ENCODE results near the gene NRAS. TPM values are rescaled to one million over a fixed set of nuclear protein-coding genes. Genes with fewer than 3 reads are reported as not detected.

The NRAS gene
- total and polyA plus RNA-seq, 7 donors: 13.0 to 55.5 (median 16.1) TPM

GRCh38 chr1:114700036-114700600 lies 16.5 kb downstream of the NRAS start:
- WGBS, 2 donors: 52 to 76% methylated on average over 4 of the region's 4 CpGs
- Histone ChIP-seq H3K4me3 (no peak overlapping the region), H3K36me3 (no peaks in the 10 kb centered on the region), H3K4me1 (no peaks in the 10 kb centered on the region), H3K27ac (no peak overlapping the region), H3K9me3 (no peaks in the 10 kb centered on the region), H3K27me3 (no peaks in the 10 kb centered on the region)
- TF ChIP-seq CTCF (IDR thresholded peaks at IDR 0.05) (no peak), EP300 (IDR thresholded peaks at IDR 0.05) (no peak), POLR2AphosphoS5 (IDR thresholded peaks at IDR 0.05) (no peak), POLR2A (IDR thresholded peaks at IDR 0.05) (no peak)
- intact Hi-C loops (cut with DNase I): no loop called here
- no peak for DNase-seq

- no peak overlapping the region for H3K4me3 ChIP-seq
- no peaks in the 10 kb centered on the region for H3K9me3 ChIP-seq
- no peak overlapping the region for H3K27ac ChIP-seq
- intact Hi-C loops (cut with DNase I): no loop called here
- no peaks in the 10 kb centered on the region for H3K27me3 ChIP-seq
- DNase-seq: no peak
- H3K4me1 ChIP-seq: no peaks in the 10 kb centered on the region
- TF ChIP-seq CTCF (IDR thresholded peaks at IDR 0.05) (no peak), EP300 (IDR thresholded peaks at IDR 0.05) (no peak)
- H3K36me3 ChIP-seq: no peaks in the 10 kb centered on the region
Measured at GRCh38 chr1:114696810-114697209, 19.8 kb downstream of the NRAS start.

GRCh38 chr1:114695430-114696058 lies 21.0 kb downstream of the NRAS start, which contains the start of gene AMPD1:
AMPD1 (minus strand) TSS chr1:114695546; CDS start chr1:114695471, 75 bp downstream.
- no peaks in the 10 kb centered on the region for H3K4me1 ChIP-seq
- H3K9me3 ChIP-seq: no peaks in the 10 kb centered on the region
- intact Hi-C loops (cut with DNase I): no loop called here
- TF ChIP-seq CTCF (IDR thresholded peaks at IDR 0.05) (no peak), EP300 (IDR thresholded peaks at IDR 0.05) (no peak), POLR2AphosphoS5 (IDR thresholded peaks at IDR 0.05) (no peak), POLR2A (IDR thresholded peaks at IDR 0.05) (no peak)
- DNase-seq: no peak
- H3K4me3 ChIP-seq: no peak within 1 kb of the TSS
- no peak within 1 kb of the TSS for H3K27ac ChIP-seq
- no peaks in the 10 kb centered on the region for H3K27me3 ChIP-seq
- H3K36me3 ChIP-seq: no peaks in the 10 kb centered on the region
- WGBS, 2 donors: 73 to 74% methylated on average over 6 of the region's 6 CpGs

- no peak for TF ChIP-seq POLR2AphosphoS5 (IDR thresholded peaks at IDR 0.05)
- no peak for TF ChIP-seq EP300 (IDR thresholded peaks at IDR 0.05)
- TF ChIP-seq CTCF (IDR thresholded peaks at IDR 0.05): no peak
- no peak for TF ChIP-seq POLR2A (IDR thresholded peaks at IDR 0.05)
- Histone ChIP-seq H3K27ac (no peak overlapping the region), H3K9me3 (no peaks in the 10 kb centered on the region), H3K4me3 (no peak overlapping the region), H3K27me3 (no peaks in the 10 kb centered on the region), H3K36me3 (no peaks in the 10 kb centered on the region), H3K4me1 (no peaks in the 10 kb centered on the region)
- intact Hi-C loops (cut with DNase I): no loop called here
- no peak for DNase-seq
- 85 to 87% methylated on average over 9 of the region's 9 CpGs for WGBS, 2 donors
Measured at GRCh38 chr1:114694540-114695310, 21.8 kb downstream of the NRAS start.

All from sigmoid colon (tissue), 7 donors.